Cardiac muscle cell (in vitro differentiated cells and primary cell): ENCODE measurements around the gene PCSK2. TPM values are rescaled to one million over a fixed set of nuclear protein-coding genes. Genes with fewer than 3 reads are reported as not detected.

ENCODE experiments used
- DNase-seq, 2 donors: peaks; one replicate each; pipeline versions ENCODE4 v3.0.0 to v3.0.0-alpha.2; 2010 to 2017; ENCODE audit warnings: low read depth in 1 of 2, low spot score in 1 of 2
- H3K27ac ChIP-seq: fragments of 200-600 bp; sonication (generic); 2 replicates; pipeline ENCODE4 v1.5.1; 2016
- H3K27me3 ChIP-seq: fragments of 200-600 bp; sonication (generic); 2 replicates; pipeline ENCODE4 v1.6.0; 2016; ENCODE audit warnings: control low read depth
- H3K36me3 ChIP-seq: fragments of 200-600 bp; sonication (generic); 2 replicates; pipeline ENCODE4 v1.5.1; 2016; ENCODE audit warnings: control low read depth
- H3K4me1 ChIP-seq: fragments of 200-600 bp; sonication (generic); 2 replicates; pipeline ENCODE4 v1.8.1; 2017; ENCODE audit warnings: low read depth, mild to moderate bottlenecking, mixed run types
- H3K4me3 ChIP-seq: fragments of 200-600 bp; sonication (generic); 2 replicates; pipeline ENCODE4 v1.5.1; 2016; ENCODE audit warnings: mild to moderate bottlenecking
- H3K9me3 ChIP-seq: fragments of 200-600 bp; sonication (generic); 2 replicates; pipeline ENCODE4 v1.5.1; 2017; ENCODE audit warnings: low read depth, mild to moderate bottlenecking, control low read depth
- polyA plus RNA-seq: library from polyadenylated mRNA; unstranded; fragments of >200 nt; fragmentation: Nextera tagmentation; extraction: Ambion mirVana; gene quantifications from 2 replicates; pipeline ENCODE4 v1.2.1, GENCODE V29; 2016
- total RNA-seq: library from RNA; depleted of rRNA; stranded (reverse); fragments of >200 nt; gene quantifications from 2 replicates; pipeline ENCODE4 v1.2.3, GENCODE V29; 2016
- TF ChIP-seq, protein P1 (sequence below): IDR thresholded peaks from 2 replicates; pipeline ENCODE4 v1.5.1; 2012; ENCODE audit warnings: low read depth, mild to moderate bottlenecking, low read length

The PCSK2 gene
- total RNA-seq (0.12 and 0.18 TPM in 2 replicates), polyA plus RNA-seq (0.66 TPM in 1 of 2 replicates, not detected in the other)

GRCh38 chr20:17226410-17227218 lies at the start of gene PCSK2:
Gene PCSK2, plus strand, starts transcription at chr20:17227040. Its CDS starts 266 bp downstream, at chr20:17227306.
- TF ChIP-seq, protein P1, sequence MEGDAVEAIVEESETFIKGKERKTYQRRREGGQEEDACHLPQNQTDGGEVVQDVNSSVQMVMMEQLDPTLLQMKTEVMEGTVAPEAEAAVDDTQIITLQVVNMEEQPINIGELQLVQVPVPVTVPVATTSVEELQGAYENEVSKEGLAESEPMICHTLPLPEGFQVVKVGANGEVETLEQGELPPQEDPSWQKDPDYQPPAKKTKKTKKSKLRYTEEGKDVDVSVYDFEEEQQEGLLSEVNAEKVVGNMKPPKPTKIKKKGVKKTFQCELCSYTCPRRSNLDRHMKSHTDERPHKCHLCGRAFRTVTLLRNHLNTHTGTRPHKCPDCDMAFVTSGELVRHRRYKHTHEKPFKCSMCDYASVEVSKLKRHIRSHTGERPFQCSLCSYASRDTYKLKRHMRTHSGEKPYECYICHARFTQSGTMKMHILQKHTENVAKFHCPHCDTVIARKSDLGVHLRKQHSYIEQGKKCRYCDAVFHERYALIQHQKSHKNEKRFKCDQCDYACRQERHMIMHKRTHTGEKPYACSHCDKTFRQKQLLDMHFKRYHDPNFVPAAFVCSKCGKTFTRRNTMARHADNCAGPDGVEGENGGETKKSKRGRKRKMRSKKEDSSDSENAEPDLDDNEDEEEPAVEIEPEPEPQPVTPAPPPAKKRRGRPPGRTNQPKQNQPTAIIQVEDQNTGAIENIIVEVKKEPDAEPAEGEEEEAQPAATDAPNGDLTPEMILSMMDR = no peak
- Histone ChIP-seq H3K9me3 (no peaks in the 10 kb centered on the region), H3K4me3 (peak within 1 kb of the TSS; percentile 12), H3K4me1 (peaks cover 8% of the 10 kb centered on the region), H3K27me3 (peaks cover 79% of the 10 kb centered on the region), H3K27ac (no peak within 1 kb of the TSS), H3K36me3 (no peaks in the 10 kb centered on the region)
- peak; percentile 60 to 92 for DNase-seq

- no peaks in the 10 kb centered on the region for H3K9me3 ChIP-seq
- no peaks in the 10 kb centered on the region for H3K4me1 ChIP-seq
- TF ChIP-seq, protein P1 = no peak
- H3K36me3 ChIP-seq = no peaks in the 10 kb centered on the region
- no peak overlapping the region for H3K27ac ChIP-seq
- no peak overlapping the region for H3K4me3 ChIP-seq
- peak in 1 of 2 donors; percentile 1 for DNase-seq
- no peaks in the 10 kb centered on the region for H3K27me3 ChIP-seq
Observed at GRCh38 chr20:17177341-17177740, 49.5 kb upstream of the PCSK2 start.

- Histone ChIP-seq H3K4me3 (no peak overlapping the region), H3K4me1 (no peaks in the 10 kb centered on the region), H3K27me3 (no peaks in the 10 kb centered on the region), H3K36me3 (no peaks in the 10 kb centered on the region), H3K9me3 (no peaks in the 10 kb centered on the region), H3K27ac (no peak overlapping the region)
- no peak for DNase-seq
- TF ChIP-seq, protein P1 = no peak
Observed at GRCh38 chr20:17179840-17180239, 47.0 kb upstream of the PCSK2 start.

DNA sequence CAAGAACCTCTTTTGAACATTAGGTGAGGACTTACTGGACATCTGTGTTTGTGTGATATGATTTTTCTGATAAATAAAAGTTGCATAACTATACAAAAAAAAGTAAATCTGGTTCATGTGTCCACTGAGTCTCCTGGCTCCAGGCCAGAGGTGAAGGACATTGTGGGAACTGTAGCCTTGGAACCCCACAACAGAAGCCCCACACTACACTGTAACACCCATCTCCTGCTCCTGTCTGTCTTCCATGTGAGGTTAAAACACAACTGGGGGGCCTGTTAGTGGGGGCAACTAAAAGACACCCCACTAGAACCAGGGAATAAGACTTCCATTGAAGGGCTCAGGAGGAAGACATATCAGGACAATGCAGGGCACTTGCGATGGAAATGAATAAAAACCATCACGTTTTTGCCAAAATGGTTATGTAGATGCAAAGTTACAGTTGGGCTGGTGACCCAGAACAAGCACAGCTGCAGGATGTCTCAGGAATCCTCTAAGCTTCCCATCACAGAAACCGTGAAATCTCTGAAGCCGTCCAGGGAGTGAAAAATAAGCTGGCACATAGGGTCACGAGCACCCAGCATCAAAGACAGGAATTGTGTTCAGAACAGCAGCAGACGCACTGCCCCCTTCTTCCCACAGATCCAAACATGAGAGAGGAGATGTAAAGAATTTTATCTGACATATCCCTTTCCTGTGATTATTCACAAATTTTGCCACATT lies 36.7 kb upstream of the PCSK2 start:
- Histone ChIP-seq H3K9me3 (no peaks in the 10 kb centered on the region), H3K4me3 (no peak overlapping the region), H3K27ac (no peak overlapping the region), H3K4me1 (no peaks in the 10 kb centered on the region), H3K27me3 (no peaks in the 10 kb centered on the region), H3K36me3 (no peaks in the 10 kb centered on the region)
- TF ChIP-seq, protein P1 = no peak
- DNase-seq = no peak

GRCh38 chr20:17197041-17197440 lies 29.8 kb upstream of the PCSK2 start:
- DNase-seq = no peak
- Histone ChIP-seq H3K4me3 (no peak overlapping the region), H3K4me1 (no peaks in the 10 kb centered on the region), H3K27me3 (no peaks in the 10 kb centered on the region), H3K36me3 (no peaks in the 10 kb centered on the region), H3K27ac (no peak overlapping the region), H3K9me3 (no peaks in the 10 kb centered on the region)
- TF ChIP-seq, protein P1 = no peak
